ENCODE results near the gene SDK1.
"Not testable (repeated sequence)": the region's sequence is repeated elsewhere in the genome, so short reads cannot be mapped to it uniquely, and the experiment has no call there.

SDK1 gene

DNA sequence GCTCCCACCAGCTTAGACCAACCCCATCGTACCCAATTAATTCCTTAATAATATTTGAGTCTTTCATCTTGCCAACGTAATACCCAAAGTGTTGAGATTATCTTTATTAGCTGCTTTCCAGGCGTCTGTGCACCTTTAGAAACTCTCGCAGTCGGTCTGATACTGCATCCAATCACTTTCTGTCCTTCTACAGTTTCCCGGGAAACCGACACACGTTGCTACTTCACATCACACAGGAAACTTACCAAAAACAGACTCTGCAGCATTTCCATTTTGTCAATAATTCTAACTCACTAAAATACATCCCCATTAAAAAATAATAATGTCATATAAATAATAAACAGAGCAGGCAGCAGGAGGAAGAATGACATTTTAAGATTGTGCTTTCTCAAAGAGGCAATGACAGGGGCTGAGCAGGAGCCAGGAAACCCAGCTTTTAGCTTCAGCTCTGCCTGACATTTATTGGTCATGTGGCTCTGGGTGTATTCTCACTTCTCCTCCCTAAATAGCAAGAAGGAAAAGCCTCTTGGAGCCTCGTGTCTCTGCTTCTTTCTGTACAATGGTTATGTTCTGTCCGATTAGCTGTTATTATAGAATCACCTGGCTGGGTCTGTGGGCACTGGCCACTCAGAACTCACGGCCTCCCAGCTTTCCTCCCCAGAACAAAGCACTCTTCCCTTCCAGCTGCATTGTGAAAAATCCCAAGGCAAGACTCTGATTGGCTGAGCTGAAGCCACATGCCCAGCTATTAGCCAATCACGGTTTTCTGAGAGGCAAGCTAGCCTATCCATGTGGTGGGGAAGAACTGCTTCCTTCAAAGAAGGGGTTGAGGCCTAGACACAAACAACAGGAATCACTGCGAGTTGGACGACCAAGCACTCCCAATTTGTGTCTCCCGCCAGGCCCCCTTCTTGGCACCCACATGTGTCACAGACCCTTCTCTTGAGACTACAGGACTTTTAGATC lies 956.4 kb downstream of the SDK1 start:
- H3K4me3 ChIP-seq (ENCODE audit: low read length), result no peak overlapping the region
- H3K9ac ChIP-seq (ENCODE audit: low read length), result no peak overlapping the region
- no peaks in the 10 kb centered on the region for H3K9me3 ChIP-seq (ENCODE audit: control insufficient read depth, low read length)
- H3K36me3 ChIP-seq (ENCODE audit: control insufficient read depth, insufficient read depth, low read length), result no peaks in the 10 kb centered on the region
- H3K4me1 ChIP-seq (ENCODE audit: control insufficient read depth, insufficient read depth, low read length), result no peaks in the 10 kb centered on the region
- no peaks in the 10 kb centered on the region for H3K27me3 ChIP-seq (ENCODE audit: control insufficient read depth, insufficient read depth, low read length)

DNA sequence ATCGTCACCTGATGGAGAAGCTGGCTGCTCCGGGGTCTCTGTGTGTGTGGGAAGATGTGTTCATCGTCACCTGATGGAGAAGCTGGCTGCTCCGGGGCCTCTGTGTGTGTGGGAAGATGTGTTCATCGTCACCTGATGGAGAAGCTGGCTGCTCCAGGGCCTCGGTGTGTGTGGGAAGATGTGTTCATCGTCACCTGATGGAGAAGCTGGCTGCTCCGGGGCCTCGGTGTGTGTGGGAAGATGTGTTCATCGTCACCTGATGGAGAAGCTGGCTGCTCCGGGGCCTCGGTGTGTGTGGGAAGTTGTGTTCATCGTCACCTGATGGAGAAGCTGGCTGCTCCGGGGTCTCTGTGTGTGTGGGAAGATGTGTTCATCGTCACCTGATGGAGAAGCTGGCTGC lies 959.1 kb downstream of the SDK1 start:
- H3K27me3 ChIP-seq (ENCODE audit: control insufficient read depth, insufficient read depth, low read length); H3K4me1 ChIP-seq (ENCODE audit: control insufficient read depth, insufficient read depth, low read length); H3K9me3 ChIP-seq (ENCODE audit: control insufficient read depth, low read length); H3K36me3 ChIP-seq (ENCODE audit: control insufficient read depth, insufficient read depth, low read length); H3K4me3 ChIP-seq (ENCODE audit: low read length); H3K9ac ChIP-seq (ENCODE audit: low read length): not testable (repeated sequence)

DNA sequence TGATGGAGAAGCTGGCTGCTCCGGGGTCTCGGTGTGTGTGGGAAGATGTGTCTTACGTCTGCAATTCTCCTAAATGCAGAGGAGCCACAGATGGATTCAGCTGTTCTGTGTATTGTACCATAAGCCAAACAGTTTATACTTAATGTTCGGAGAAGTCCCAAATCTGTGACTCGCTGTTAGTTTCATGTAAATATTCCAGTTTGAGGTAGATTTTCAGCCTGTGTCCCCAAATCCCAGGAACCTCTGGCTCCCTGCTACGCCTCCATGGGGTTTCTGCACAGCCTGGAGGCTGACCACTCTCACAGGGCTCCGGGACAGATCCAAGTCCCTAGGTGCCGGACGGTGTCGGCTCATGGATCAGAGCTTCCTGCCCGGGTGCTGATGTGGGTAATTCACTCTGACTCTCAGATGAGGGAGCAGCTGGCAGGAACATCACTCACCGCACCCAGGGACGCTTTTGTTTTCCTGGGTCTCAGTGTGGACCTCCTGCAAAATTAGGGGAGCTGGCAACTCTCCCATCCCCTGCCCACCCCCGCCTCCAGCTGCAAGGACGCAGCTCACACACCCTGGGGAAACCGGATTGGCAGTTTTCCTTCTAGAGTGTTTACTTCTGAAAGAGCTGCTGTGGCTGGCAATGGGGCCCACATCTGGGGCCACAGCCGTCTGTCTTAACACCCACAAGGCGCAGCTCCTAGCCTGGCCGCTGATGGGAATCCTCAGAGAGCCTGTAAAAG lies 960.0 kb downstream of the SDK1 start:
- no peaks in the 10 kb centered on the region for H3K27me3 ChIP-seq (ENCODE audit: control insufficient read depth, insufficient read depth, low read length)
- no peaks in the 10 kb centered on the region for H3K36me3 ChIP-seq (ENCODE audit: control insufficient read depth, insufficient read depth, low read length)
- H3K9ac ChIP-seq (ENCODE audit: low read length), result no peak overlapping the region
- H3K4me3 ChIP-seq (ENCODE audit: low read length), result no peak overlapping the region
- no peaks in the 10 kb centered on the region for H3K9me3 ChIP-seq (ENCODE audit: control insufficient read depth, low read length)
- no peaks in the 10 kb centered on the region for H3K4me1 ChIP-seq (ENCODE audit: control insufficient read depth, insufficient read depth, low read length)

DNA sequence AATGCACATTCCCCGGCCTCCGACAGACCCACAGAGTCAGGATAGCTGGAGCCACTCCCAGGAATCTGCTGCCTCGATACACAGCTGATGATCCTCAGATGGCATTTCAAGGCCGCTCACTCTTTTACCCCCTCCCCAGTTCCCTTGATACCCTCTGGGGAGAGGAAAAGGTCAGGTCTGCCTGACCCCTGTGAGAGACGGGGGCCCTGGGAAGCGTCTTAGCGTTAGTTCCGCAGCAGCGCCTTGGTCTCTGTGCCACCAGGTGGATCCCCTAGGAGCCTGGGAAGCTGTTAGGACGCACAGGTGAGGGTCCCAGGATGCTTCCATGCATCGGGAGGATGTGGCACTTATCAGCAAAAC lies 960.5 kb downstream of the SDK1 start:
- Histone ChIP-seq H3K4me1 (ENCODE audit: control insufficient read depth, insufficient read depth, low read length) (no peaks in the 10 kb centered on the region), H3K36me3 (ENCODE audit: control insufficient read depth, insufficient read depth, low read length) (no peaks in the 10 kb centered on the region), H3K27me3 (ENCODE audit: control insufficient read depth, insufficient read depth, low read length) (no peaks in the 10 kb centered on the region), H3K4me3 (ENCODE audit: low read length) (no peak overlapping the region), H3K9ac (ENCODE audit: low read length) (no peak overlapping the region), H3K9me3 (ENCODE audit: control insufficient read depth, low read length) (no peaks in the 10 kb centered on the region)

DNA sequence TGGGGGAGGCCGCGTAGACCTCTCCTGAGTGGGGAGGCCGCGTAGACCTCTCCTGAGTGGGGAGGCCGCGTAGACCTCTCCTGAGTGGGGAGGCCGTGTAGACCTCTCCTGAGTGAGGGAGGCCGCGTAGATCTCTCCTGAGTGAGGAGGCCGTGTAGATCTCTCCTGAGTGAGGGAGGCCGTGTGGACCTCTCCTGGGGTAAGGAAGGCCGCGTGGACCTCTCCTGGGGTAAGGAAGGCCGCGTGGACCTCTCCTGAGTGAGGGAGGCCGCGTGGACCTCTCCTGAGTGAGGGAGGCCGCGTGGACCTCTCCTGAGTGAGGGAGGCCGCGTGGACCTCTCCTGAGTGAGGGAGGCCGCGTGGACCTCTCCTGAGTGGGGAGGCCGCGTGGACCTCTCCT lies 963.2 kb downstream of the SDK1 start:
- not testable (repeated sequence) for H3K4me3 ChIP-seq (ENCODE audit: low read length); H3K4me1 ChIP-seq (ENCODE audit: control insufficient read depth, insufficient read depth, low read length); H3K9me3 ChIP-seq (ENCODE audit: control insufficient read depth, low read length); H3K27me3 ChIP-seq (ENCODE audit: control insufficient read depth, insufficient read depth, low read length); H3K9ac ChIP-seq (ENCODE audit: low read length); H3K36me3 ChIP-seq (ENCODE audit: control insufficient read depth, insufficient read depth, low read length)

DNA sequence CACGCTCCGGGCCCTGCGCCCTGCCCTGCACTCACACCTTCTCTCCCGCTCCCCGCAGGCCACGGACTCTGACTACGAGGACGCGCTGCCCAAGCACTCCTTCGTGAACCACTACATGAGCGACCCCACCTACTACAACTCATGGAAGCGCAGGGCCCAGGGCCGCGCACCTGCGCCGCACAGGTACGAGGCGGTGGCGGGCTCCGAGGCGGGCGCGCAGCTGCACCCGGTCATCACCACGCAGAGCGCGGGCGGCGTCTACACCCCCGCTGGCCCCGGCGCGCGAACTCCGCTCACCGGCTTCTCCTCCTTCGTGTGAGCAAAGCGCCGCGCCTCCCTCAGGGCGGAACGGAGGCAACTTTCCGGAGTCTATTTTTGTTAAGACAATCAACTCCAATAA lies 964.0 kb downstream of the SDK1 start:
- H3K27me3 ChIP-seq (ENCODE audit: control insufficient read depth, insufficient read depth, low read length), result no peaks in the 10 kb centered on the region
- H3K9ac ChIP-seq (ENCODE audit: low read length), result no peak overlapping the region
- H3K4me1 ChIP-seq (ENCODE audit: control insufficient read depth, insufficient read depth, low read length), result no peaks in the 10 kb centered on the region
- H3K9me3 ChIP-seq (ENCODE audit: control insufficient read depth, low read length), result no peaks in the 10 kb centered on the region
- H3K4me3 ChIP-seq (ENCODE audit: low read length), result no peak overlapping the region
- no peaks in the 10 kb centered on the region for H3K36me3 ChIP-seq (ENCODE audit: control insufficient read depth, insufficient read depth, low read length)

DNA sequence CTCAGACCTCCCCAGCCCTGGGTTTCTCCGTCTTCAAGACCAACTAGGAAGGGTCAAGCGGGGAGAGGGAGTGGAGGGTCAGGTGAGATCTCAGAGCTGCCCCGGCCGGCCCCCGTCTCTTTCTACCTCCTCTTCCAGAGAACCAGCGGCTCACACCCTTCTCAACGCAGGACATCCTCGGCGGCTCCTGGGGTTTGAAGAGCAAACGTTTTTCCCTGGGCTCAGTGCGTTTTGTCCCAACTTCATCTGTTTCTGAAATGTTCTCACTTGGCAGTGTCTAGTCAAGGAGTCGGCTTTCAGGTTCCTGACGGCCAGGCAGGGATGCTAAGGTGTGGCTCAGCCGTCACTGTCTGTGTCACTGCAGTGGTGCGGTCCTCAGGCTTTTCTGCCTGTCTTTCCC lies 964.6 kb downstream of the SDK1 start:
- no peaks in the 10 kb centered on the region for H3K4me1 ChIP-seq (ENCODE audit: control insufficient read depth, insufficient read depth, low read length)
- H3K9me3 ChIP-seq (ENCODE audit: control insufficient read depth, low read length), result no peaks in the 10 kb centered on the region
- no peak overlapping the region for H3K9ac ChIP-seq (ENCODE audit: low read length)
- H3K36me3 ChIP-seq (ENCODE audit: control insufficient read depth, insufficient read depth, low read length), result no peaks in the 10 kb centered on the region
- H3K4me3 ChIP-seq (ENCODE audit: low read length), result no peak overlapping the region
- H3K27me3 ChIP-seq (ENCODE audit: control insufficient read depth, insufficient read depth, low read length), result no peaks in the 10 kb centered on the region

DNA sequence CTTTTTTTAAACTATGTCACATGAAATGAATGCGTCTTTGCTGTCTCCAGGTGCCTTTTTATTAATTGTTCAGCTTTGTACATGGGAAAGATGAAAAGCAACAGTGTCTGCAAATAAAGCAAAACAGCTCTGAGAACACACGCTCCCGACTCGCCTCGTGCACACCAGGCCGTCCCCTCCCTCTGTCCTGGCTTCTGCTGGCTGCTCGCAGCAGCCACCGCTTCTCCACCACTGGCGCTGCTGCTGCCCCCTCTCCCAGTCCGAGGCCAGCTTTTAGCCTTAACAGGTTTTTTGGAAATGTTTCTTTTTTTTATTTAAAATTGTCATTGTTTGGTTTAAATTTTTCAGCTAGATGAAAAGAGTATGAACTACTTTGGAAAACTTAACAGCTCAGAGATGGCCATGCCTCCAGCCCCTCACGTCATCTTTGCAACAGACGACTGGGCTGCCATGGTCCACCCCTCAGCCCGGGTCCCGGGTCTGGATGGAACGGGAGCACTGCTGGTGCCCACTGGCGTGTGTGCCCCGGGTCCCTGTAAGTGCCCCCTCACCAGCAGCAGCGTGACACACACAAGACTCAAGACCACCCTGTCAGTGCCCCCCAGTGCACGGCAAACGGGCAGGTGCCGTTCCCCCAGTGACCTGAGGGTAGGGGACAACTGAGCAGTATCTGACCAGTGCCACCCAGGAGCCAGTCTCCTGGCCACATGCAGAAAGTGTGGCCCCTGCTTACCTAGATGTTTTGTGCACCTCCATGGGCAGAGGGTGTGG lies 965.4 kb downstream of the SDK1 start:
- Histone ChIP-seq H3K27me3 (ENCODE audit: control insufficient read depth, insufficient read depth, low read length) (no peaks in the 10 kb centered on the region), H3K9ac (ENCODE audit: low read length) (no peak overlapping the region), H3K36me3 (ENCODE audit: control insufficient read depth, insufficient read depth, low read length) (no peaks in the 10 kb centered on the region), H3K9me3 (ENCODE audit: control insufficient read depth, low read length) (no peaks in the 10 kb centered on the region), H3K4me3 (ENCODE audit: low read length) (no peak overlapping the region), H3K4me1 (ENCODE audit: control insufficient read depth, insufficient read depth, low read length) (no peaks in the 10 kb centered on the region)

DNA sequence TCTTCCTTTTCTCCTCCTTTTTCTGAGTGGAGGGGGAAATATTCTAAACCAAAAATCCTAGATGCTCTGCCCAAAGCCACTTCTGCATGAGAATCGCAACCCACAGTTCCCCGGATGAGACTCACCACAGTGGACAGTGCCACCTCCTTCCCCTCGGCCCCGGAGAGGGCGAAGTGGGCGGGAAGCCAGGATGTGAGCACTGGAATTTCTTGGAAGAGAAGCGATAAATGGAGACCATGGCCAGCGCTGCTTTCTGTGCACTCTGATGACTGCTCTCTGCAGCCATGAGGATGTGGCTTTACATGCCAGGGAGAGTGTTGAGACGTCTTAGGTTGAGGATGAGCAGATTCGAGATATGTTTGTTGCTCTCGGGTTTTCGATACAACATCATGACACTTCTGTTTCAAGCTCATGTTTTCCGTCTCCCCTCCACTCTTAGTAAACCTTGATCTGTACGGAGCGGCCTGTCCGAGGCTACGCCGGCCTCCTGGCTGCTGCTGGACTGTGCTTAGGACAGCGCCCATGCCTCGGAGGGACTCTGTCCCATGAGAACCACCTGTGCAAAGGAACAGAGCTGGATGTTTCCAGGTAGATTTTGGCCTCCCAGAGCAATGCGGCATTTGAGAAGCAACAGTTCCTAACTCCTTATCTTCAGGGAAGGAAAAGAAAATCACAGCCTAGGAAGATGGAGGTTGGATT lies 966.4 kb downstream of the SDK1 start:
- Histone ChIP-seq H3K27me3 (ENCODE audit: control insufficient read depth, insufficient read depth, low read length) (no peaks in the 10 kb centered on the region), H3K4me3 (ENCODE audit: low read length) (no peak overlapping the region), H3K4me1 (ENCODE audit: control insufficient read depth, insufficient read depth, low read length) (no peaks in the 10 kb centered on the region), H3K9ac (ENCODE audit: low read length) (no peak overlapping the region), H3K9me3 (ENCODE audit: control insufficient read depth, low read length) (no peaks in the 10 kb centered on the region), H3K36me3 (ENCODE audit: control insufficient read depth, insufficient read depth, low read length) (no peaks in the 10 kb centered on the region)

DNA sequence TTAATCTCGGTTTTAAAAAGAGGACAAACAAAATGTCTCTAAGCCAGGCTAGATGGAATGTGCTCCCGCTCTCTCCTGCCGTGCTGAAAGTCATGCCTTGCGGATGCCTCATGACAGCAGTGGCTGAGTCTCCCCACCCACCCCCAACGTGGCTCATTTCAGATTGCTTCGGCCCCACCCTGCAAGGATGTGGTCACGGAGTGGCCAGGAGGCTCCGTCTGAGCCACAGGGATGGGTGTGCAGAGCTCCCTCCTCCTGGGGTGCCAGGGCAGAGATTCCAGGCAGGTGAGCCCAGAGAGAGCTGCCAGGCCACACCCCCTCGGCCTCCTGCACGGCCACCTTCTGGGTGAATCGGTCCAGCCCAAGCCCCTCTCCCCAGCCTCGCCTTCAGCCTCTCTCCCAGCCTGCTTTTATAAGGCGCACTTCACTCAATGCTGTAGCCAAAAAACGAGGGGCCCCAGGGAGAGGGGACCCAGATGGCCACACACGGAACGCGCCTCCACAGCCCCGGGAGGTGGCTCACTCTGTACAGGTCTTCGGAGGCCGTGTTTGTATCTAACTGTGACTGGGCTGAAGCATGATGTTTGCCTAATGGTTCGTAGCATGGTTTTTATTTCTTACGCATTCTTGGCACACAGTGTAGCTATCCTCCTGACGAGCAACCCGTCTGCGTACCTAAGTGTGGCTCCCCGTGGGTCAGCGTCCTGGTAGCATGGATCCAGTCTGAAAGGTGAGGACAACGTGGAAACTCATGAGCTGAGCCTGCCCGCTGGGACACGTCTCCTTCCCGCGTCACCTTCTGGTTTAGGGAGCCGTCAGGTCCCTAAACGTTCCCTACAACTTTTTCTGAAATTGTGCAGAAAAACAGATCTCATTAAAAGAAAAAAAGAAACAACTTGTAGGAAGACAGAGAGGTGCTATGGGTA lies 967.3 kb downstream of the SDK1 start:
- H3K9ac ChIP-seq (ENCODE audit: low read length), result no peak overlapping the region
- H3K36me3 ChIP-seq (ENCODE audit: control insufficient read depth, insufficient read depth, low read length), result no peaks in the 10 kb centered on the region
- no peak overlapping the region for H3K4me3 ChIP-seq (ENCODE audit: low read length)
- no peaks in the 10 kb centered on the region for H3K4me1 ChIP-seq (ENCODE audit: control insufficient read depth, insufficient read depth, low read length)
- no peaks in the 10 kb centered on the region for H3K9me3 ChIP-seq (ENCODE audit: control insufficient read depth, low read length)
- H3K27me3 ChIP-seq (ENCODE audit: control insufficient read depth, insufficient read depth, low read length), result no peaks in the 10 kb centered on the region

DNA sequence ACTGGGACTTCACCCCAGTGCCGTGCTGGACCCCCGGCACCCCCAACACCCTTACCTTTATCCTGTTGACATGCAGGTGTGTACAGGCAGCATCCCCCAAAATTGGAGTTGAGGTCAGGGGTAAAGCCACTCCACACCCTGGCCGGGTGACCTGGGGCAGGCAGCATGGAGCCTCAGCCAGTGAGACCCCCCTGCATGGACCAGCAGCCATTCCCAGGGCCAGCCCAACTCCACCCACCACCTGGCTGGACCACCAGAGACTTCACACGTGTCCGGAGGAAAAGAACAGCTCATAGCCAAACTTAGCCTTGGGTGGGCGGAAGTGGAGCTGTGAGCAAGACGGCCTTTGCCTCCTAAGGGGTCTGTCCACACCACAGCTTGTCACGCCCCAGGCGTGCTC lies 968.0 kb downstream of the SDK1 start:
- Histone ChIP-seq H3K4me3 (ENCODE audit: low read length) (no peak overlapping the region), H3K9ac (ENCODE audit: low read length) (no peak overlapping the region), H3K9me3 (ENCODE audit: control insufficient read depth, low read length) (no peaks in the 10 kb centered on the region), H3K4me1 (ENCODE audit: control insufficient read depth, insufficient read depth, low read length) (no peaks in the 10 kb centered on the region), H3K36me3 (ENCODE audit: control insufficient read depth, insufficient read depth, low read length) (no peaks in the 10 kb centered on the region), H3K27me3 (ENCODE audit: control insufficient read depth, insufficient read depth, low read length) (no peaks in the 10 kb centered on the region)

Measured in mucosa of stomach (tissue), 1 donor.